Stimulated activated CD8-positive, alpha-beta memory T cell treated with anti-CD3 and anti-CD28 coated beads, Interleukin-2, amount 100 ng/mL, for 48 hours (primary cell): ENCODE measurements around the gene SLC7A4.
"Not testable (repeated sequence)": the region's sequence is repeated elsewhere in the genome, so short reads cannot be mapped to it uniquely, and the experiment has no call there.

Experiments used
- DNase-seq, 2 donors: peaks; one replicate each; pipeline ENCODE4 v3.0.0-alpha.2; 2020; ENCODE audit warnings: low read depth in 2 of 2

Gene SLC7A4

DNA sequence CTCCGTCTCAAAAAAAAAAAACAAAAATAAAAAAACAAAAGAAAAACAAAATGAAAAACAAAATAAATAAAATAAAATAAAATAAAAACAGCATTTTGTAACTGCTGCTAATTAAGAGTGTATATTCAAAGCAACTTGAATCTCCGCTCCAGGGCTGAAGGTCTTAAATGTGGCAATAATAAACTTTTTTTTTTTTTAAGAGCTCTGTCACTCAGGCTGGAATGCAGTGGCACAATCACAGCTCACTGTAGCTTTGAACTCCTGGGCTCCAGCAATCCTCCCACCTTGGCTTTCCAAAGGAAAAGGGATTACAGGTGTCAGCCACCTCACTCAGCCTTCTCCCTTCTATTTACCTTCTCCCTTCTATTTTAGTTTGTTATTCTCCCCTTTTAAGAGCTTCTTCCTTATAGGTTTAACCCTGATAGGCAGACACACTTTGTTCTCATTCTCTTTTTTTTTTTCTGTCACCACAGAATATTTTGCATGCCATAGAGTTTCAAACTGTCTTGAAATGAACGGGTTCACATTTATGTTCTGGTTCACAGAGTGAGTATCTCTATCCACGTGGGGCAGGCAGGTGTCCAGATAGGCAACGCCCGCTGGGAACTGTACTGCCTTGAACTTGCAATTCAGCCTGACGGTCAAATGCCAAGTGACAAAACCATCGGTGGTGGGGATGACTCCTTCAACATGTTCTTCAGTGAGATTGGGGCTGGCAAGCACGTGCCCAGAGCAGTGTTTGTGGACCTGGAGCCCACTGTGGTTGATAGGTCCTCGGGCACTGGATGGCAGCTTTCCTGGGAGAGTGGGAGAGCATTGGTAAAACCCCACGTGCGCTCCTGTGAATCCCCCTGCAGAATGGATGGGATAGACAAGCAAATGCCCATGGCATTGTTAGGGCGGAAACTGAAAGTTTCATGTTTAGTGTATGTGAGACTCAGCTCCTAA lies 32.8 kb upstream of the SLC7A4 start:
- no peak for DNase-seq

DNA sequence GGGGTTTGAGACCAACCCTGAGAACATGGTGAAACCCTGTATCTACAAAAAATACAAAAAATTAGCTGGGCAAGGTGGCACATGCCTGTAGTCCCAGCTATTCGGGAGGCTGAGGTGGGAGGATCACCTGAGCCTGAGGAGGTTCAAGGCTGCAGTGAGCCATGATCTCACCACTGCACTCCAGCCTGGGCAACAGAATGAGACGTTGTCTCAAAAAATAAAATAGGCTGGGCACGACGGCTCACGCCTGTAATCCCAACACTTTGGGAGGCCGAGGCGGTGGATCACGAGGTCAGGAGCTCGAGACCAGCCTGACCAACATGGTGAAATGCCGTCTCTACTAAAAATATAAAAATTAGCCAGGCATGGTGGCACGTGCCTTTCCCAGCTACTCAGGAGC lies 32.1 kb upstream of the SLC7A4 start:
- not testable (repeated sequence) for DNase-seq

GRCh38 chr22:21061660-21062321 lies 29.4 kb upstream of the SLC7A4 start:
- not testable (repeated sequence) for DNase-seq

DNA sequence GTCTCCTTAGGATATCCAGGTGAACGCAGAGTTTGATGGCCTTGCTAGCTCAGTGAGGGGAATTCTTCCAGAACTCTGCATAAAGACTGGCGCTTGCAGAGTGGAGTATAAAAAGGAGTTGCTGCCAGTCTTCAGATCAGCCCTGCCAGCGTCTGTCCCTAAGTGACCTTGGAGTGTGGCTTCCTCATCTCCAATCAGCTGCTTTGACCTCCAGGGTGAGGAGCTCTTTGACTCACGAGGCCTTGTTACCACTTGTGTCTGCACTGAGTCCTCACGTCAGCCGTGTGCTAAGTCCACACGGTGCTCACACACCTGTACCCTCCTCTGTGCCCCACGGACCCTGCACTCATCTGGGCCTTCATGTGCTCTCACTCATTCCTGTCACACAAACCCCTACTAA lies 28.0 kb upstream of the SLC7A4 start:
- not testable (repeated sequence) for DNase-seq

DNA sequence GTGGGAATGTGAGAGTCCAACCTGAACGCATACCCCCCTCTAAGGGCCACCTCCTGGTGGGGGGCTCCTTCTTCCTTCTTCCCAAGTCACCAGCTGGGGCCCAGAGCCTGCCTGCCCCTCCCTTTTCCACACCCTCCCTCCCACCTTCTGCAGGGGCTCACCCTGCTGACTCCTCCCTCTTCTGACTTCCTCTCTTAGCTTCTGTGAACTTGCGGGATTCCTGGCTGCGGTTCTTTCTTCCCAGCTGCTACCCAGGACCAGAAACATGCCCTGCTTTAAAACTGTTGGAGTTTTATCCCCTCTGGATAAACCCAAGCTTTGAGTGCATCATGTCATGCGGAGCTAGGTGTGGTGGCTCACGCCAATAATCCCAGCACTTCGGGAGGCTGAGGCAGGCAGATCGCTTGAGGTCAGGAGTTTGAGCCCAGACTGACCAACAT lies 23.5 kb upstream of the SLC7A4 start:
- no peak for DNase-seq

DNA sequence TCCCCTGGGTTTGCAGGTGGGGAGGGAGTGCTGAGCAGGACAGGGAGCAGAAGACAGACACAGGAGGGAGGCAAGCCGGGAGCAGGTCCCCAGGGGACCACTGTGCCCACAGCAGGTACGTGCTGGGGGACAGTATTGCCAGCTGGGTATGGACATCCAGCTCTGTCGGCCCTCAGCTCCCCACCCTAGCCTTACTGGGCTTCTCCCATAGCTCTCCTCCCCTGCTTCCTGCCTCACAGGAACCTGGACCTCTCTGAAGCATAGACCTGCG lies 23.1 kb upstream of the SLC7A4 start:
- no peak for DNase-seq

GRCh38 chr22:21054714-21055563 lies 22.6 kb upstream of the SLC7A4 start:
- no peak for DNase-seq

DNA sequence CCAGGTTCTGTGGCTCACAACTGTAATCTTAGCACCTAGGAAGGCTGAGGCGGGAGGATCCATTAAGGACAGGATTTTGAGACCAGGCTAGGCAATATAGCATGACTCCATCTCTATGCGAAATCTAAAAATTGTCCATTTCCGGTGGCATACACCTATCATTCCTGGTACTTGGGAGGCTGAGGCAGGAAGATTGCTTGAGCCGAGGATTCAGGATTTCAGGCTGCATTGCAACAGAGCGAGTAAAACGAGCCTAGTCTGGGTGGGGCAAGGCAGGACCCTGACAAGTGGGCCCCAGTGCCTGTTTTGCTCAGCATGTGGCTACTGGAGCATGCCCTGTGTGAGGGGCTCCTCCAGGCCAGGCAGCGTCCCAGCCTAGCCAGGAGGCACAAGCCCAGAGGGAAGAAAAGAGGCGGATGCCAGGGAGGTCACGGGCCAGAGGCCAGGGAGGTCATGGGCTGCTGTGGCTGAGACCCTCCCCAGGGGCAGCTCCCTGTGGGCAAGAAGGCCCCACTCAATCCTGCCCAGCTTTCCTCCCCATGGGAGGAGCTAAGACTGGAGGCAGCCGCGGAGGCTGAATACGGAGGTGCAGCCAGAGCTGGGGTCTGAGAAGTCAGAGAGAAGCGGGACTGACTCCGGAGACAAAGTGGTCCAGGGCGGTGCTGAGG lies 21.8 kb upstream of the SLC7A4 start:
- no peak for DNase-seq

DNA sequence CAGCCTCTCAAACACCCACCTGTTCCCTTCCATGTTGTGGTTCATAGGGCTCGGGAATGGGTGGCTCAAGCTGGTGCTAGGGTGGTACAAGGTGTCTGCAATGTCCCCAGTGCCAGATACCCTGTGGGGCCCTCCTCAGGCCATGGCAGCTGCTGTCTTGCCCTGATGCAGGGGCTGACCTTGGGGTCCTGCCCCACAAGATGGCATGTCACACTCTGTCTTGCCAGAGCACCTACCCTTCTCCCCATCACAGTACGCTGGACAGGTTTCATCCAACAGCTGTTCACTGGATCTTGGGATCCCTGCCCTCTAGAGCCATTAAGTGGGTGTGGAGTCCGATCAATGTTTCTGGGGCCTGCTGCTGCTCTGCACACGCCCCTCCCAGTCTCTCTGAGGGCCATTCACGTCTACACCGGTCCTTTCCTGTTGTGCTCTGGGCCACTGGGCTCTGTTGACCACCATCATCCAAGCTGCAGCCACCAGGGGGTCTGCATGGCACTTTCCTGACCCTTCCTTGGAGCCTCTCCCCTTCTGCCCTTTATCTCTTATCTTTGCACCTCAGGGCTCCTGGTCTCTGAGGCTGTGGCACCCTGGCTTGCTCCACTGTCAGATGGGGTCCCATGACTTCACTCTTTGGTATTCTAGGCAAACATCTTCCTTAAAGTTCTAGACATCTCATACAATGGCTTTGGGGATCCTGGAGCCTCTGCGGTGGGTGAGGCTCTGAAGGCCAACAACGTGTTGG lies 20.5 kb upstream of the SLC7A4 start:
- DNase-seq = no peak

- DNase-seq = no peak
Observed at GRCh38 chr22:21051831-21052400, 19.6 kb upstream of the SLC7A4 start.

GRCh38 chr22:21051145-21051830 lies 18.9 kb upstream of the SLC7A4 start:
- no peak for DNase-seq

GRCh38 chr22:21048965-21049364 lies 16.6 kb upstream of the SLC7A4 start:
- not testable (repeated sequence) for DNase-seq

- DNase-seq = not testable (repeated sequence)
Observed at GRCh38 chr22:21048448-21048847, 16.1 kb upstream of the SLC7A4 start.

DNA sequence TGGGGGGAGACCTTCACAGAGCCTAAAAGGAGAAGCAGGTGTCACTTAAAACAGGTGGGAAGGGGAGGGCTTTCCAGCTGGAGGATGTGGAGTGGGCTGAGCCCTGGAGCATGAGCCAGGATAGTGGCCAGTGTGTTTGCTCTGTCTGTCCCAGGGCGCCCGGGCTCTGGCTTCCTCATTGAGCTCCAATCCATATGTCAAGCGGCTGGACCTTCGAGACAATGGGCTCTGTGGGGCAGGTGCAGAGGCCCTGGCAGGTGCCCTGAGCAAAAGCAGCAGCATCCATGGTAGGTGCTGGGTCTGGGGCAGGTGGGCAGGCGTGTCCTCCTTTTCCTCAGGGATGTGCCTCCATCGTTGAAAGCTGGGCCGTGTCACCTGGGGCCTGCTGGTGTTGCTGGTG lies 15.4 kb upstream of the SLC7A4 start:
- no peak for DNase-seq

DNA sequence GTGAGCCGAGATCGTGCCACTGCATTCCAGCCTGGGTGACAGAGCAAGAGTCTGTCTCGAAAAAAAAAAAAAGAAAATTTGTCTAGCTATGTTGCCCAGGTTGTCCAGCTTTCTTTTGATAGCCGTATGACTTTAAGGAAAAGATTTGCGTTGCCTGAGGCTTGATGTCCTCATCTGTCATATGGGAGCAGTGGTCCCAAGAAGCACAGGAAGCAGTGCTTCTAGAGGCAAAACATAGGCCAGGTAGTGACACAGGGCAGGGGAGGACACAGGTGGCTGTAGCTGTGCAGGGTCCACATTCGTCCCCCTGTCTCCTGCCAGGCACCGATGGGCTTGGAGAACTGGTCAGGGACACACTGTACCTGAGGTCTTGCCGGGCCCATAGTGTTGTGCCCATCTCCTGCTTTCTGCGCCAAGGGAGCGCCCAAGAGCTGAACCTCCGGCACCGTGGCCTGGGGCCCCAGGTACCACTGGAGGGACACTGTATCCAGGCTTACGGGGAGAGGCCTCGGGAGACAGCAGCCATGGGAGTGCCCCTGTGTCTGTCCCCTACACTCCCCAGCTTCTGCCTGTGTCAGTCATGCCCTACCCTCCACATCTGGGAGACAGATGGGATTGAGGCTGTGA lies 14.8 kb upstream of the SLC7A4 start:
- DNase-seq = no peak

DNA sequence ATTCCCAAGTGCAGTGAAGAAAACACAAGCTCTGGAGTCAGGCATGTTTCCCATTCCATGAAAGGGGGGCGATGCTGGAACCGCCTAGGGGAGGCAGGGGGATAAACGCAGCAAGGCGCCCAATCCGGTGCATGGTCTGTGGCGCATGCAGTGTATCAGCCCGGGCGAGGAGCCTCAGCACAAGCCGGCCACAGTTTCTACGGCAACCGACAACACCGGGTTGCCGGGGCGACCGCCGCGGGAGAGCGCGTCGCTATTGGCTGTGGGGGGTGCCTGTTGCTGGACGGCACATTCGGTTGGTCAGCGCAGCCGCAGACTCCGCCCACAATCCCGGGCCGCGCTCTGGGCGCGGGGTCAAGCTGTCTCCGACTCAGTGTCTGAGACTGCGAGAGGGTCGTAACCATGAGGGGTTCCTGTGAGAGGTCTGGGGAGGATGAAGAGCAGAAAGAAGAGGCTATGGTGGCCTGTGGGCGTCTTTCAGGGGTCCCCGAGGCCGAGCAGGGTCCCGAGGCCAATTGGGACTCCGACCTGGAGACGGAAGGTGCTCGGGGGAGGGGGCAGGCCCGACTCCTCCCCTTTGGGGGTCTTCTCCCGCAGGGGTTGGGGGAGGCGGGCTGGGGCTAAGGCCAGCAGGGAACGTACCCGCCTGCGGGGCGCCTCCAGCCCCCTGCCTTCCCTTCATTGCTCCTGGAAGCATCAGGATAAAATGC lies 13.4 kb upstream of the SLC7A4 start, which contains the start of gene LRRC74B:
LRRC74B (plus strand) TSS at position 362 of the 710 bp plus-strand sequence; CDS start at position 403, 41 bp downstream.
- DNase-seq = peak; percentile 70 to 78

GRCh38 chr22:21044931-21045584 lies 12.7 kb upstream of the SLC7A4 start:
- no peak for DNase-seq

- DNase-seq = no peak
Observed at GRCh38 chr22:21043860-21044535, 11.6 kb upstream of the SLC7A4 start.
